T-helper 1 cell treated with Interleukin-12 subunit alpha and Interleukin-12 subunit beta and Interleukin-4 antibody, amounts not matched to agents 30 μg/mL and 1 μg/mL, for 36 hours (primary cell): ENCODE data around the gene MAPK12.

ENCODE experiments used
- H3K27ac Mint-ChIP-seq: one replicate; pipeline ENCODE4 v1.8.0; 2021; ENCODE audit warnings: mild to moderate bottlenecking, mixed read lengths
- H3K27me3 Mint-ChIP-seq: one replicate; pipeline ENCODE4 v1.8.0; 2021; ENCODE audit warnings: low read depth, mixed read lengths
- H3K36me3 Mint-ChIP-seq: one replicate; pipeline ENCODE4 v1.8.0; 2021; ENCODE audit warnings: low read depth, mixed read lengths
- H3K4me1 Mint-ChIP-seq: one replicate; pipeline ENCODE4 v1.8.0; 2021; ENCODE audit warnings: low read depth, mixed read lengths
- H3K4me3 Mint-ChIP-seq: one replicate; pipeline ENCODE4 v1.8.0; 2021; ENCODE audit warnings: mild to moderate bottlenecking, moderate library complexity, mixed read lengths
- H3K9me3 Mint-ChIP-seq: one replicate; pipeline ENCODE4 v1.8.0; 2021; ENCODE audit warnings: mixed read lengths

MAPK12 gene

GRCh38 chr22:50218996-50219727 is 42.3 kb downstream of the MAPK12 start:
- Mint-ChIP-seq H3K4me3 (no peak overlapping the region), H3K27ac (no peak overlapping the region), H3K27me3 (no peaks in the 10 kb centered on the region), H3K36me3 (peaks cover 19% of the 10 kb centered on the region), H3K4me1 (peaks cover 4% of the 10 kb centered on the region), H3K9me3 (no peaks in the 10 kb centered on the region)

DNA sequence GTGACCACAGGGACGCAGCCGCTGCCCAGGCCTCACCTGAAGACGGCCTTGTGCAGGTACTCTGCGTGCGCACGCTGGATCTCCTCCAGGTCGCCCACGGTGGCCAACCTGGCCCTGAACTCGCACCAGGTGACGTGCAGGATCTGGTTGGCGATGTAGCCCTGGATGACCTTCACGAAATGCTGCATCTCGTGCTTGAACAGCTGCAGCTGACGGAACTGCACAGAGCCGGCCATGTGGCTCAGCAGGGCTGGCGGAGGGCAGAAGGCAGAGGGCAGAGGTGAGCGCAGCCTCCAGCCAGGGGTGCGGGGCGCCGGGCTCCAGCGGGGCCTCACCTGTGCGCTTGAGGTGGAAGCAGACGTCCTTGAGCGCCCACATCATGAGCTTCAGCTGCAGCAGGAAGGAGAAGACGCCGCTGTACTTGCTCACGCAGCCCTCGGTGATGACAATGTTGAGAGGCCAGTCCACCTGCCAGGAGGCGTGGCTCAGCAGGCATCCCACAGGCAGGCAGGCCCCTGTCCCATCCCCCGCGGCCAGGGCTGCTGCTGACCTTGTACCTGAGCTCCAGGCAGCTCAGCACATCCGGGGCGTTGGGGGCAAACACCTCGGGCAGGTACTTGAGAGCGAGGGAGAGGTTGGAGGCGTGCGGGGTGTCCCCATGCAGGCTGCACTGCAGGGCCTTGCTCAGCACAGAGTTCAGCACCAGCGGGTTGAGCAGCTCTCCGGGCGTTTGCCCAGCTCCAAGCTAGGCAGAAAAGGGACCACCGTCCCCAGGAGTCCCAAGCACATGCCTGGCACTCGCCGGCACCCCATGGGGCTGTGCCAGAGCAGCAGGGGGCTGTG is 43.1 kb downstream of the MAPK12 start:
- peaks cover 20% of the 10 kb centered on the region for H3K36me3 Mint-ChIP-seq
- H3K27me3 Mint-ChIP-seq, result no peaks in the 10 kb centered on the region
- H3K9me3 Mint-ChIP-seq, result no peaks in the 10 kb centered on the region
- H3K4me3 Mint-ChIP-seq, result no peak overlapping the region
- H3K4me1 Mint-ChIP-seq, result peaks cover 6% of the 10 kb centered on the region
- H3K27ac Mint-ChIP-seq, result no peak overlapping the region

- H3K9me3 Mint-ChIP-seq, result no peaks in the 10 kb centered on the region
- H3K27ac Mint-ChIP-seq, result no peak overlapping the region
- H3K27me3 Mint-ChIP-seq, result no peaks in the 10 kb centered on the region
- peaks cover 24% of the 10 kb centered on the region for H3K36me3 Mint-ChIP-seq
- H3K4me3 Mint-ChIP-seq, result no peak overlapping the region
- peaks cover 8% of the 10 kb centered on the region for H3K4me1 Mint-ChIP-seq
Measured at GRCh38 chr22:50217543-50218152, 43.8 kb downstream of the MAPK12 start.

DNA sequence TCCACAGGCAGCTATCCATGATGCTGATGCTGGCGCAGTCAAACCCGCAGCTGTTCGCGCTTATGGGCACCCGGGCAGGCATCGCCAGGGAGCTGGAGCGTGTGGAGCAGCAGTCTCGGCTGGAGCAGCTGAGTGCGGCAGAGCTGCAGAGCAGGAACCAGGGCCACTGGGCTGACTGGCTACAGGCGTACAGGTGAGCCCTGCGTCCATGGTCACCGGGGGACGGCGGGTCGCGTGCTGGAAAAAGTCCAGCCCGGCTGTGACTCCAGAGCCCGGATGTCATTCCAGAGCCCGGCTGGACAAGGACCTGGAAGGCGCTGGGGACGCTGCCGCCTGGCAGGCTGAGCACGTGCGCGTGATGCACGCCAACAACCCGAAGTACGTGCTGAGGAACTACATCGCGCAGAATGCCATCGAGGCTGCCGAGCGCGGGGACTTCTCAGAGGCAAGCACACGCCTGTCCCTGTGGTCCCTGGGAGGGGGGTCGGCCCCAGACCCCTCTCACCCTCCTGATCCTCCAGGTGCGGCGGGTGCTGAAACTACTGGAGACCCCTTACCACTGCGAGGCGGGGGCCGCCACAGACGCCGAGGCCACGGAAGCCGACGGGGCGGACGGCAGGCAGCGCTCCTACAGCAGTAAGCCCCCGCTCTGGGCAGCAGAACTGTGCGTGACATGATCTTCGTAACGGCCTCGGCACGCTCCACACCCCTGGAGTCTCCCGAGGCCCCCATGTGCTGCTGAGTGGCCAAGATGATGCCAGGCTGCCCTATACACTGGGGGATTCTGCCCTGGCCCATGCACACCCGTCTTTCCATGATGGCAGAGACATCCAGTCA is 44.6 kb downstream of the MAPK12 start:
- no peak overlapping the region for H3K4me3 Mint-ChIP-seq
- H3K27ac Mint-ChIP-seq, result no peak overlapping the region
- H3K36me3 Mint-ChIP-seq, result peaks cover 24% of the 10 kb centered on the region
- no peaks in the 10 kb centered on the region for H3K9me3 Mint-ChIP-seq
- peaks cover 8% of the 10 kb centered on the region for H3K4me1 Mint-ChIP-seq
- no peaks in the 10 kb centered on the region for H3K27me3 Mint-ChIP-seq

DNA sequence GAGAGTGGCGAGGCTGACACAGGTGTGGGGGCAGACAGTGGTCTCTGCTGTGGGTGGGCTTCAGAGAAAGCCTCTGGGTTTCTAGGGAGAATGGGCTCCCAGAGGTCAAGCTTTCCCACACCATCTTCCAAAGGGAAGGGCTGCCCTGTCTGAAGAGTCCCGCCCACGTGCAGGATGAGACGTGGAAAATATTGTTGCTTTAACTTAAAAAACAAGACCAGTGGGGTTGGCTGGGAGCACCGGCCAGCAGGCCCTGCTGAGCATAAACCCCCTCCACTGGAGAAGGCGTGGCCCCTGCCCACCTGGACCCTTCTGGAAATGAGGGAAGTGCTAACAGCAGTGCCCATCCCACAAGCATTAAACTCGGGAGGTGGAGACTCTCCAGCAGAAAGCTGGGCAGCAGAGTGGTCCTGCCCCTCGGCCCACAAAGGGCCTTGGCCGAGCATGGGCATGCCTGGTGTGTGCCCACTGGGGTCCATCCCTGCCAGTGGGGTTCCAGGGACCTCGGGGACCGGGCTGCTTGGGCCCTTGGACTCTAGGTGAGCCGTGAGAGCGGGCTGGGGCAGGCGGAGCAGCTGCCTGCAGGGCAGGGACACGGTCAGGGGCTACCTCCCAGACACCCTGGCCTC is 45.3 kb downstream of the MAPK12 start:
- Mint-ChIP-seq H3K9me3 (no peaks in the 10 kb centered on the region), H3K27me3 (no peaks in the 10 kb centered on the region), H3K27ac (no peak overlapping the region), H3K4me1 (peaks cover 9% of the 10 kb centered on the region), H3K36me3 (peaks cover 26% of the 10 kb centered on the region), H3K4me3 (no peak overlapping the region)

GRCh38 chr22:50215297-50216054 is 46.0 kb downstream of the MAPK12 start:
- H3K36me3 Mint-ChIP-seq, result peaks cover 27% of the 10 kb centered on the region
- H3K9me3 Mint-ChIP-seq, result no peaks in the 10 kb centered on the region
- H3K4me1 Mint-ChIP-seq, result peaks cover 10% of the 10 kb centered on the region
- H3K4me3 Mint-ChIP-seq, result no peak overlapping the region
- no peak overlapping the region for H3K27ac Mint-ChIP-seq
- H3K27me3 Mint-ChIP-seq, result no peaks in the 10 kb centered on the region

DNA sequence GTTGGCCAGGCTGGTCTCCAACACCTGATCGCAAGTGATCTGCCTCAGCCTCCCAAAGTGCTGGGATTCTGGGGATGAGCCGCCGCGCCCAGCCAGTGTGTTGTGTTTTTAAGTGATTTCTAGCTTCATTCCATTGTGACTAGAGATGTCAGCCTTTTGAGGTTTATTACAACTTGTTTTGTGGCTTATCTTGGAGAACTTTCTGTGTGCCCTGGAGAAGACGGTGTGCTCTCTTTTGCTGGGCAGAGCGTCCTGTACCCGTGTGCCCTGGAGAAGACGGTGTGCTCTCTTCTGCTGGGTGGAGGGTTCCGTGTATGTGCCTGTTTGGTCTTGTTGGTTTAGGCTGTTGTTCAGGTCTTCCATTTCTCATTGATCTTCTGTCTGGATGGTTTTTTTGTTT is 48.2 kb downstream of the MAPK12 start:
- H3K4me1 Mint-ChIP-seq, result peaks cover 13% of the 10 kb centered on the region
- no peaks in the 10 kb centered on the region for H3K27me3 Mint-ChIP-seq
- no peak overlapping the region for H3K27ac Mint-ChIP-seq
- no peaks in the 10 kb centered on the region for H3K9me3 Mint-ChIP-seq
- peaks cover 29% of the 10 kb centered on the region for H3K36me3 Mint-ChIP-seq
- H3K4me3 Mint-ChIP-seq, result no peak overlapping the region

GRCh38 chr22:50211147-50211546 is 50.3 kb downstream of the MAPK12 start:
- Mint-ChIP-seq H3K27me3 (no peaks in the 10 kb centered on the region), H3K36me3 (peaks cover 28% of the 10 kb centered on the region), H3K4me1 (peaks cover 13% of the 10 kb centered on the region), H3K9me3 (no peaks in the 10 kb centered on the region), H3K27ac (no peak overlapping the region), H3K4me3 (no peak overlapping the region)

DNA sequence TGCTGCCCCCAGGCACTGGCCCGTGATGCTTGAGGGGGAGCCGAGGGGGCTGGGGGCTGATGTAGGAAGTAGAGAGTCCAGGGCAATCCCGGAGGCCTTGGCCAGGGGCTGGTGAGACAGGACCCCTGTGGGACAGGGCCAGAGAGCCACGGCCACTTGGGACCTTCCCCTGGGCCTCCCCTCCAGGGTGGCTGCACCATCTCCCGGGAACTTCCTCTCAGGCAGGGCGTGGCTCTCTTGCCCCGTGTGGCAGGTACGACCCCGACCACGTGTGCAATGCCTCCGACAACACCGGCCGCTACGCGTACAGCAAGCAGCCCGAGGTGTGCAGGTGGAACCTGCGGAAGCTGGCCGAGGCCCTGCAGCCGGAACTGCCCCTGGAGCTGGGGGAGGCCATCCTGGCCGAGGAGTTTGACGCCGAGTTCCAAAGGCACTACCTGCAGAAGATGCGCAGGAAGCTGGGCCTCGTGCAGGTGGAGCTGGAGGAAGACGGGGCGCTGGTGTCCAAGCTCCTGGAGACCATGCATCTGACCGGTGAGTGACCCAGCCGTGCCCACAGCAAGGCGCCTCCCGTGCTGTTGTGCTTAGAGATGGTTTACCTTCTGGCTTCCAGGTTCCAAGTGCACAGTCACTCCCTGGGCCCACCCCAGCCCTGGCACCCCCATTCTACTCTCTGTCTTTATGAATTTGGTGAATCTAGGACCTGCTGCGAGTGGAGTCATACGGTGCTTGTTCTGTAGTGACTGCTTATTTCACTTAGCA is 50.9 kb downstream of the MAPK12 start:
- Mint-ChIP-seq H3K36me3 (peaks cover 28% of the 10 kb centered on the region), H3K27ac (no peak overlapping the region), H3K9me3 (no peaks in the 10 kb centered on the region), H3K27me3 (no peaks in the 10 kb centered on the region), H3K4me3 (no peak overlapping the region), H3K4me1 (peaks cover 13% of the 10 kb centered on the region)

DNA sequence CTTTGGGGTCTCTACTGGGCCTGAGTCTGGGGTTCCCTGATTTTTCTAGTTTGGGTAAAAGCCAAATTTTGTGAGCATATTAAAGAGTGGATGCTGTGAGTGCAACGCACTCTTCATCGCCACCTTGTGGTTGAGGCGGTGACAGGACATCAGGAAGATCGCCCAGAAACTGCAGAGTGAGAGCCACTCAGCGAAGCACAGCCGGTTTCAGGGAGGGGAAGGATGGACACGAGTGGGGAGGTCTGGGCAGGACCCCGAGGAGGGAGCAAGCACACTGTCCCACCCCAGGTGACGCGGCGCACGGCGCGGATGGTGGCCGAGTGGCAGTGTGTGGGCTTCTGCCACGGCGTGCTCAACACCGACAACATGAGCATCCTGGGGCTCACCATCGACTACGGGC is 51.6 kb downstream of the MAPK12 start:
- Mint-ChIP-seq H3K27me3 (no peaks in the 10 kb centered on the region), H3K4me1 (peaks cover 12% of the 10 kb centered on the region), H3K4me3 (no peak overlapping the region), H3K9me3 (no peaks in the 10 kb centered on the region), H3K36me3 (peaks cover 25% of the 10 kb centered on the region), H3K27ac (peak overlapping the region; percentile 16)

- Mint-ChIP-seq H3K27ac (peak overlapping the region; percentile 16), H3K36me3 (peaks cover 24% of the 10 kb centered on the region), H3K9me3 (no peaks in the 10 kb centered on the region), H3K4me3 (no peak overlapping the region), H3K27me3 (no peaks in the 10 kb centered on the region), H3K4me1 (peaks cover 15% of the 10 kb centered on the region)
Measured at GRCh38 chr22:50208939-50209892, 52.3 kb downstream of the MAPK12 start.

- Mint-ChIP-seq H3K36me3 (peaks cover 23% of the 10 kb centered on the region), H3K4me3 (no peak overlapping the region), H3K27ac (no peak overlapping the region), H3K4me1 (peaks cover 13% of the 10 kb centered on the region), H3K9me3 (no peaks in the 10 kb centered on the region), H3K27me3 (no peaks in the 10 kb centered on the region)
Measured at GRCh38 chr22:50208430-50208938, 53.0 kb downstream of the MAPK12 start.
